ENCODE results near the gene NUMB. TPM values are rescaled to one million over a fixed set of nuclear protein-coding genes. Genes with fewer than 3 reads are reported as not detected.
"Not testable (repeated sequence)": the region's sequence is repeated elsewhere in the genome, so short reads cannot be mapped to it uniquely, and the experiment has no call there.

NUMB gene
- total RNA-seq, 1 donor from 2014 or later, result 72.7 TPM

GRCh38 chr14:73394317-73394716 is 64.0 kb downstream of the NUMB start:
- no peak for DNase-seq (ENCODE audit: extremely low spot score, unreplicated experiment)
- no peak for TF ChIP-seq CTCF (IDR thresholded peaks at IDR 0.05)
- Mint-ChIP-seq H3K36me3 (ENCODE audit: unreplicated experiment) (no peaks in the 10 kb centered on the region), H3K4me1 (ENCODE audit: unreplicated experiment) (peaks cover 11% of the 10 kb centered on the region), H3K9me3 (ENCODE audit: unreplicated experiment) (no peaks in the 10 kb centered on the region), H3K27ac (ENCODE audit: unreplicated experiment) (no peak overlapping the region), H3K4me3 (ENCODE audit: unreplicated experiment) (no peak overlapping the region), H3K27me3 (ENCODE audit: unreplicated experiment) (no peaks in the 10 kb centered on the region)

- H3K27ac Mint-ChIP-seq (ENCODE audit: unreplicated experiment), result no peak overlapping the region
- no peaks in the 10 kb centered on the region for H3K27me3 Mint-ChIP-seq (ENCODE audit: unreplicated experiment)
Measured at GRCh38 chr14:73393375-73393774, 65.0 kb downstream of the NUMB start.

GRCh38 chr14:73392329-73393257 is 65.8 kb downstream of the NUMB start:
- no peak for DNase-seq (ENCODE audit: extremely low spot score, unreplicated experiment)
- Mint-ChIP-seq H3K27me3 (ENCODE audit: unreplicated experiment) (no peaks in the 10 kb centered on the region), H3K36me3 (ENCODE audit: unreplicated experiment) (no peaks in the 10 kb centered on the region), H3K9me3 (ENCODE audit: unreplicated experiment) (no peaks in the 10 kb centered on the region), H3K4me1 (ENCODE audit: unreplicated experiment) (peaks cover 7% of the 10 kb centered on the region), H3K4me3 (ENCODE audit: unreplicated experiment) (no peak overlapping the region), H3K27ac (ENCODE audit: unreplicated experiment) (no peak overlapping the region)
- no peak for TF ChIP-seq CTCF (IDR thresholded peaks at IDR 0.05)

More at GRCh38 chr14:73393375-73393774, 65.0 kb downstream of the NUMB start:
- DNase-seq (ENCODE audit: extremely low spot score, unreplicated experiment), result no peak
- no peak overlapping the region for H3K4me3 Mint-ChIP-seq (ENCODE audit: unreplicated experiment)
- no peak for TF ChIP-seq CTCF (IDR thresholded peaks at IDR 0.05)
- H3K9me3 Mint-ChIP-seq (ENCODE audit: unreplicated experiment), result no peaks in the 10 kb centered on the region
- no peaks in the 10 kb centered on the region for H3K36me3 Mint-ChIP-seq (ENCODE audit: unreplicated experiment)
- H3K4me1 Mint-ChIP-seq (ENCODE audit: unreplicated experiment), result peaks cover 11% of the 10 kb centered on the region

- H3K4me1 Mint-ChIP-seq (ENCODE audit: unreplicated experiment); H3K27ac Mint-ChIP-seq (ENCODE audit: unreplicated experiment); H3K27me3 Mint-ChIP-seq (ENCODE audit: unreplicated experiment): not testable (repeated sequence)
Measured at GRCh38 chr14:73387860-73388259, 70.5 kb downstream of the NUMB start.

GRCh38 chr14:73386342-73386741 is 72.0 kb downstream of the NUMB start:
- TF ChIP-seq CTCF (IDR thresholded peaks at IDR 0.05), result no peak
- Mint-ChIP-seq H3K27me3 (ENCODE audit: unreplicated experiment) (no peaks in the 10 kb centered on the region), H3K9me3 (ENCODE audit: unreplicated experiment) (peaks cover 3% of the 10 kb centered on the region), H3K4me1 (ENCODE audit: unreplicated experiment) (no peaks in the 10 kb centered on the region), H3K36me3 (ENCODE audit: unreplicated experiment) (peaks cover 14% of the 10 kb centered on the region), H3K4me3 (ENCODE audit: unreplicated experiment) (no peak overlapping the region), H3K27ac (ENCODE audit: unreplicated experiment) (no peak overlapping the region)
- no peak for DNase-seq (ENCODE audit: extremely low spot score, unreplicated experiment)

More at GRCh38 chr14:73387860-73388259, 70.5 kb downstream of the NUMB start:
- DNase-seq (ENCODE audit: extremely low spot score, unreplicated experiment); H3K9me3 Mint-ChIP-seq (ENCODE audit: unreplicated experiment); H3K4me3 Mint-ChIP-seq (ENCODE audit: unreplicated experiment); H3K36me3 Mint-ChIP-seq (ENCODE audit: unreplicated experiment): not testable (repeated sequence)

GRCh38 chr14:73385021-73385420 is 73.3 kb downstream of the NUMB start:
- DNase-seq (ENCODE audit: extremely low spot score, unreplicated experiment); H3K27me3 Mint-ChIP-seq (ENCODE audit: unreplicated experiment): not testable (repeated sequence)

More at GRCh38 chr14:73385021-73385420, 73.3 kb downstream of the NUMB start:
- peaks cover 14% of the 10 kb centered on the region for H3K36me3 Mint-ChIP-seq (ENCODE audit: unreplicated experiment)
- not testable (repeated sequence) for H3K9me3 Mint-ChIP-seq (ENCODE audit: unreplicated experiment); H3K4me3 Mint-ChIP-seq (ENCODE audit: unreplicated experiment); H3K4me1 Mint-ChIP-seq (ENCODE audit: unreplicated experiment); H3K27ac Mint-ChIP-seq (ENCODE audit: unreplicated experiment)

Data from osteocyte (in vitro differentiated cells).